Measurements from ENCODE around the gene SSH2. TPM values are rescaled to one million over a fixed set of nuclear protein-coding genes. Genes with fewer than 3 reads are reported as not detected.

SSH2 gene
- total RNA-seq, 6 experiments from 2014 or later = 22.2 to 27.0 (median 23.2) TPM

GRCh38 chr17:29617125-29617480 is 312.9 kb downstream of the SSH2 start:
- DNase-seq = peak; percentile 52
- Mint-ChIP-seq H3K9me3 (no peaks in the 10 kb centered on the region), H3K27ac (no peak overlapping the region), H3K27me3 (ENCODE audit: insufficient read depth) (peaks cover 2% of the 10 kb centered on the region), H3K4me1 (ENCODE audit: low read depth) (peaks cover 57% of the 10 kb centered on the region), H3K4me3 (peak overlapping the region; percentile 43; the same call in 1 of the 2 replicates), H3K36me3 (ENCODE audit: low read depth) (no peaks in the 10 kb centered on the region)
- TF ChIP-seq CTCF (IDR thresholded peaks at IDR 0.05) = peak; percentile 81

- Mint-ChIP-seq H3K27me3 (ENCODE audit: insufficient read depth) (peaks cover 2% of the 10 kb centered on the region), H3K9me3 (no peaks in the 10 kb centered on the region), H3K4me3 (peak overlapping the region; percentile 83; the same call in 1 of the 2 replicates), H3K27ac (no peak overlapping the region), H3K36me3 (ENCODE audit: low read depth) (no peaks in the 10 kb centered on the region), H3K4me1 (ENCODE audit: low read depth) (peaks cover 51% of the 10 kb centered on the region)
- no peak for TF ChIP-seq CTCF (IDR thresholded peaks at IDR 0.05)
- DNase-seq = no peak
Observed at GRCh38 chr17:29616300-29617048, 313.6 kb downstream of the SSH2 start.

- Mint-ChIP-seq H3K27ac (no peak overlapping the region; the same call in none of the 2 replicates), H3K4me1 (ENCODE audit: low read depth) (peaks cover 44% of the 10 kb centered on the region), H3K4me3 (peak overlapping the region; percentile 83), H3K27me3 (ENCODE audit: insufficient read depth) (peaks cover 2% of the 10 kb centered on the region), H3K9me3 (no peaks in the 10 kb centered on the region), H3K36me3 (ENCODE audit: low read depth) (no peaks in the 10 kb centered on the region)
- TF ChIP-seq CTCF (IDR thresholded peaks at IDR 0.05) = no peak
- DNase-seq = peak; percentile 28
Observed at GRCh38 chr17:29615492-29616299, 314.3 kb downstream of the SSH2 start.

GRCh38 chr17:29615048-29615385 is 315.0 kb downstream of the SSH2 start:
- Mint-ChIP-seq H3K36me3 (ENCODE audit: low read depth) (no peaks in the 10 kb centered on the region), H3K4me1 (ENCODE audit: low read depth) (peaks cover 37% of the 10 kb centered on the region), H3K27ac (peak overlapping the region; percentile 42), H3K27me3 (ENCODE audit: insufficient read depth) (peaks cover 2% of the 10 kb centered on the region), H3K4me3 (peak overlapping the region; percentile 83), H3K9me3 (no peaks in the 10 kb centered on the region)
- DNase-seq = no peak
- TF ChIP-seq CTCF (IDR thresholded peaks at IDR 0.05) = no peak

GRCh38 chr17:29614349-29615047 is 315.5 kb downstream of the SSH2 start:
- no peak overlapping the region; the same call in 1 of the 2 replicates for H3K27ac Mint-ChIP-seq
- H3K27me3 Mint-ChIP-seq (ENCODE audit: insufficient read depth) = peaks cover 2% of the 10 kb centered on the region
- H3K36me3 Mint-ChIP-seq (ENCODE audit: low read depth) = no peaks in the 10 kb centered on the region
- H3K4me1 Mint-ChIP-seq (ENCODE audit: low read depth) = peaks cover 32% of the 10 kb centered on the region
- DNase-seq = no peak
- H3K4me3 Mint-ChIP-seq = peak overlapping the region; percentile 83
- TF ChIP-seq CTCF (IDR thresholded peaks at IDR 0.05) = no peak
- H3K9me3 Mint-ChIP-seq = no peaks in the 10 kb centered on the region
